HG03159 (cell line): Measurements from ENCODE around the gene ANKRD29.
"Not testable (repeated sequence)": the region's sequence is repeated elsewhere in the genome, so short reads cannot be mapped to it uniquely, and the experiment has no call there.

Experiments
- ATAC-seq: cut with Tn5 transposase; IDR thresholded peaks from one replicate; pipeline ENCODE4 v1.9.1; 2021; ENCODE audit warnings: mild to moderate bottlenecking, moderate library complexity; ENCODE audit not compliant: unreplicated experiment

Gene ANKRD29

DNA sequence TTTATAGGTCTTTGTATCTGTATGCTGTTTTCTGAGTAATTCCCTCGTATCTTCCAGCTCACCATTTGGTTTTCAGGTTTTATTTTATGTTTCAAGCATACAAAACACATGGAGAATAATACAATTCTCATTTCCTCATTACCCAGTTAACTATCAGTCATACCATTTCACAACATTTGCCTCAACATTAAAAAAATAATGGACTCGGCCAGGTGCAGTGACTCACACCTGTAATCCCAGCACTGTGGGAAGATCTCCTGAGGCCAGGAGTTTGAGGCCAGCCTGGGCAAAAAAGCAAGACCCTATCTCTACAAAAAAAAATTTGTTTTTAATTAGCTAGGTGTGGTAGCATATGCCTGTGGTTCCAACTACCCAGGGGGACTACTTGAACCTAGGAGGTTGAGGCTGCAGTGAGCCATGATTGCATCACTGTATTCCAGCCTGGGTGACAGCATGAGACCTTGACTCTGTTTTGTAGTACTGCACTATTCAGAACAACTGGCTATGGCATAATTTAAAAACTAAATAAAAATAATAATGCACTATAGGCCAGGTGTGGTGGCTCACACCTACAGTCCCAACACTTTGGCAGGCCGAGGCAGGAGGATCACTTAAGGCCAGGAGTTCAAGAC lies 96.7 kb downstream of the ANKRD29 start:
- ATAC-seq, result no peak

DNA sequence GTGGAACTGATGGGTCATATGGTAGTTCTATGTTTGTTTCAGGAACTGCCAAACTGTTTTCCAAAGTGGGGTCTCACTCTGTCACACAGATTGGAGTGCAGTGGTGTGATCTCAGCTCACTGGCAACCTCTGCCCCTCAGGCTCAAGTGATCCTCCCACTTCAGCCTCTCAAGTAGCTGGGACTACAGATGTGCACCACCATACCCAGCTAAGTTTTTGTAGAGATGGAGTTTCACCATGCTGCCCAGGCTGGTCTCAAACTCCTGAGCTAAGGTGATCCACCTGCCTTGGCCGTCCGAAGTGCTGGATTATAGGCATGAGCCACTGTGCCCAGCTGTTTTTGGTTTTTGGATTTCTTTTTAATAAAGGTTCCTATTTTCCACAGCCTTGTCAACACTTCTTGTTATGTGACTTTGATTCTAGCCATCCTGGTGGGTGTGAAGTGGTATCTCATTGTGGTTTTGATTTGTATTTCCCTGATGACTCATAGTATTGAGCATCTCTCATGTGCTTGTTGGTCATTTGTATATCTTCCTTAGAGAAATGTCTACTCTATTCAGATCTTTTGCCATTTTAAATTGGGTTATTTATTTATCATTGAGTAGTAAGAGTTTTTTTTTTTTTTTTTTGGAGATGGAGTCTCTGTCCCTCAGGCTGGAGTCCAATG lies 99.2 kb downstream of the ANKRD29 start:
- no peak for ATAC-seq

DNA sequence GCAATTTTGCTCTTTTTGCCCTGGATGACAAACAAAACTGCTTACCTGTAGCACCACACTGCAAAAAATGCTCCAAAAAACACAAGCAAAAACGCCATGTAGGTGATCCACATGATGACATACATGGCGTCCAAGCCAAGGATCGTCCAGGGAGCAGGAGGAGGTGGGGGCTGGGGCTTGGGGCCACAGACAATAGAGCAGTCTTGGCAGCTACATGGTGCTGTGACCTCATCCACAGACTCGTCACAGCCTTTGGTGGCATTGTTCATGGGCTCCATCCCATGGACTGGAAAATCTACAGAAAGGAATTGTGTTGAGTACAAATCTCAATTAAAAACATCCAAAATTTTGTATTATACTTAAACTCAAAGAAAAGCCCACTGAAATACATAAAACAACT lies 102.5 kb downstream of the ANKRD29 start:
- no peak for ATAC-seq

GRCh38 chr18:23557511-23557910 lies 105.2 kb downstream of the ANKRD29 start:
- ATAC-seq, result not testable (repeated sequence)

DNA sequence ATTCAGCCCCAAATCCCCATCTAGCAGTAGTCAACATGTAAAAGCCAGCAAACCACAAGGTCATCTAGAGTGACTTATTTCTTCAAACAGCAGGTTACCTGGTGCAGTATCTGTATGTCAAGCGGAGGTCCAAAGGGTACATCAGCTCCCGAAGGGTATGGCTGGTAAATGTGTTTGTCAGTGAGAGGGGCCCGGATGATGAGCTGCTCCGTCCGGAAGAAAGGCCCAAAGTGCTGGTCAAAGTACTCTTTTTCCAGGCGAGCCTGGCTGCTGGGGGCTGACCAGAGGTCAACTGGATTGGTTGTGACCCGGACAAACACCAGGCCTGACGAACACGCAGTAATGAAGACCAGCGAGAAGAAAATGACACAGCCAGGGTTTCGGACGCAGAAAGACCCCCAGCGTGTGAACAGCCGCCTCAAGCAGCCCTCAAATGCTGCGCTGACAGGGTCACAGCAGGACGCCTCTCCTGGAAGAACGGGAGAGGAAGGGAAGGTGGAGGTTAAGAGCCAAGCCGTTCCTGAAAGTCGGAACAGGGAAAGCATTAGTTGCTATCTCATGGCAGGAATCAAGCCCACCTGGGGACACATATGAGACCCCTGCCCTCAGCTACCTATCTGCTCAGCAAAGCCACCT lies 106.4 kb downstream of the ANKRD29 start:
- ATAC-seq, result no peak

DNA sequence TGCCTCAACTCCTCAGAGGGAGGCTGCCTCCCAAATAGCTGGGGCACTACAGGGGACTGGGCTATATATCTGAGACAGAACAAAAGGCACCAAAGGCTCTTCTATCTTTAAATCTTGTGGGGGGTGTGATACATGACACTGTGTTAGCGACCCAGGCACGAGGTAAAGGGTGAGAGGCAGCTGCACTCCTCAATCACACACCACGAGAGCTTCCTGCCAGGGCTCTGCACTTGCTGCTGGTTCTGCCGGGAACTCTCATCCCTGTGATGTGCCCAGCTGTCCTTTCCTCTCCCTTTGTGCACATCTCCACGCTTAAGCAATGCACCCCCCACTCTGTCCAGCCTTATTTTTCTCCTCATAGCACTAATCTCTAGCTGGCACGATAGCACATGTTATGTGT lies 108.8 kb downstream of the ANKRD29 start:
- no peak for ATAC-seq

GRCh38 chr18:23552505-23552904 lies 110.2 kb downstream of the ANKRD29 start:
- no peak for ATAC-seq

DNA sequence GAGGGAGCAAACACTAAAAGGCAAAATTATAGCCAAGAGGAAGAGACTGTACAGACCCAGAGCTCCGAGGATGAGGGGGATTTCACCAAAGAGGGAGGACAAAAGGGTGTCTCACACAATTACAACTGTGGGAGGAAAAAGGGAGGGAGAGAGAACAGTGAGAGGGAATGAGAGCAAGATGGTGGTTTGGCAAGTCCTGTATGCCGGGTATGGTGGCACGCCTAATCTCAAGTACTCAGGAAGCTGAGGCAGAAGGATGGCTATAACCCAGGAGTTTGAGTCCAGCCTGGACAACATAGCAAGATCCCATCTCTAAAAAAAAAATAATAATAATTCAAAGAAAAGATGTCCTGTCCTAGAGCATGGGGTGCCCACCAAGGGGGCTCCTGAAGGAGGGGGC lies 110.7 kb downstream of the ANKRD29 start:
- no peak for ATAC-seq

GRCh38 chr18:23550898-23551297 lies 111.8 kb downstream of the ANKRD29 start:
- ATAC-seq, result no peak
